Colonic mucosa (tissue), 4 donors: ENCODE data around the gene CFAP43. TPM values are rescaled to one million over a fixed set of nuclear protein-coding genes. Genes with fewer than 3 reads are reported as not detected.

Experiments
- DNase-seq: peaks from one replicate; pipeline ENCODE4 v3.0.0-alpha.2; 2020
- H3K27ac ChIP-seq: fragments of 200-600 bp; one replicate; pipeline ENCODE4 v1.8.0; 2021
- H3K27me3 ChIP-seq: fragments of 200-600 bp; one replicate; pipeline ENCODE4 v1.8.0; 2021
- H3K36me3 ChIP-seq: fragments of 200-600 bp; one replicate; pipeline ENCODE4 v1.8.0; 2021
- H3K4me1 ChIP-seq: fragments of 200-600 bp; one replicate; pipeline ENCODE4 v1.8.0; 2021; ENCODE audit warnings: mild to moderate bottlenecking
- H3K4me3 ChIP-seq: fragments of 200-600 bp; one replicate; pipeline ENCODE4 v1.8.0; 2021
- H3K9ac ChIP-seq, 2 donors: one replicate each; pipeline ENCODE4 v1.7.0; 2013; ENCODE audit warnings: control low read depth in 2 of 2, low read depth in 2 of 2, low read length in 2 of 2
- H3K9me3 ChIP-seq: fragments of 200-600 bp; one replicate; pipeline ENCODE4 v1.8.0; 2021
- intact Hi-C: fragments of 100-400 bp; cut with DNase I; formaldehyde crosslinking; loops from one replicate; pipeline ENCODE4 v1.14.1; 2022
- total RNA-seq, 2 donors: library from RNA; stranded (reverse); fragmentation: NEBNext Ultra II Directional in 1 of 2; extraction: Animal tissue kit (Norgen Biotek cat#: 25700) in 1 of 2; gene quantifications; one replicate each; pipeline ENCODE4 v1.2.1, GENCODE V29; 2021
- TF ChIP-seq, protein P1 (sequence below): fragments of 200-600 bp; IDR thresholded peaks from one replicate; pipeline ENCODE4 v1.8.0; 2022; ENCODE audit warnings: antibody characterized with exemption, mild to moderate bottlenecking
- donor health status: healthy.
- donor health status: DM: no; HTN: no; CAD: no.
- donor health status: DM: no; HTN: no; CAD: no.

Gene CFAP43
- total RNA-seq, 2 donors from 2014 or later: 0.16 to 0.49 TPM

DNA sequence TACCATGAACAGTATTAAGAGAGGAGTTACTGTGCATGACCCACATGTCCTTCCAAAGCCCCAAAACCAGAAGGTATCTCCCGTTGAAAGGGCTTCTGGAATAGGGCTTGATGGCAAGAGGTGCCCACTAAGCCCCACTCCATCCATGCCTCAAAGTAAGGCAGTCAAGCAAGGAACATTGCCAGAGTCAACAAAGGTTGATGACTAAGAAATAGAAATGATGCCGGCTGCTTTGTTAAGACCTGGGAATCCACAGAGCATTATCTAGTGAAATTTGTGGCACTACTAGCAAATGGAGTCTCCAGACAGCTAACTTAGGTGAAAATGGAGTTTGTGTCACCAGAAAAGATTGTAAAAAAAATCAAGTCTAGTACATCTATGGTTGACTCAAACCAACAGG lies 104.0 kb downstream of the CFAP43 start:
- no peak for DNase-seq
- H3K27ac ChIP-seq: no peak overlapping the region
- no peaks in the 10 kb centered on the region for H3K36me3 ChIP-seq
- no peak overlapping the region for H3K4me3 ChIP-seq
- TF ChIP-seq, protein P1, sequence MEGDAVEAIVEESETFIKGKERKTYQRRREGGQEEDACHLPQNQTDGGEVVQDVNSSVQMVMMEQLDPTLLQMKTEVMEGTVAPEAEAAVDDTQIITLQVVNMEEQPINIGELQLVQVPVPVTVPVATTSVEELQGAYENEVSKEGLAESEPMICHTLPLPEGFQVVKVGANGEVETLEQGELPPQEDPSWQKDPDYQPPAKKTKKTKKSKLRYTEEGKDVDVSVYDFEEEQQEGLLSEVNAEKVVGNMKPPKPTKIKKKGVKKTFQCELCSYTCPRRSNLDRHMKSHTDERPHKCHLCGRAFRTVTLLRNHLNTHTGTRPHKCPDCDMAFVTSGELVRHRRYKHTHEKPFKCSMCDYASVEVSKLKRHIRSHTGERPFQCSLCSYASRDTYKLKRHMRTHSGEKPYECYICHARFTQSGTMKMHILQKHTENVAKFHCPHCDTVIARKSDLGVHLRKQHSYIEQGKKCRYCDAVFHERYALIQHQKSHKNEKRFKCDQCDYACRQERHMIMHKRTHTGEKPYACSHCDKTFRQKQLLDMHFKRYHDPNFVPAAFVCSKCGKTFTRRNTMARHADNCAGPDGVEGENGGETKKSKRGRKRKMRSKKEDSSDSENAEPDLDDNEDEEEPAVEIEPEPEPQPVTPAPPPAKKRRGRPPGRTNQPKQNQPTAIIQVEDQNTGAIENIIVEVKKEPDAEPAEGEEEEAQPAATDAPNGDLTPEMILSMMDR: no peak
- intact Hi-C loops: loop anchor here (10.0 kb wide), 1 partner anchor 83 kb away; no protein-coding TSS in a partner anchor
- no peaks in the 10 kb centered on the region for H3K9me3 ChIP-seq
- no peaks in the 10 kb centered on the region for H3K4me1 ChIP-seq
- no peaks in the 10 kb centered on the region for H3K27me3 ChIP-seq
- H3K9ac ChIP-seq: no peak overlapping the region

DNA sequence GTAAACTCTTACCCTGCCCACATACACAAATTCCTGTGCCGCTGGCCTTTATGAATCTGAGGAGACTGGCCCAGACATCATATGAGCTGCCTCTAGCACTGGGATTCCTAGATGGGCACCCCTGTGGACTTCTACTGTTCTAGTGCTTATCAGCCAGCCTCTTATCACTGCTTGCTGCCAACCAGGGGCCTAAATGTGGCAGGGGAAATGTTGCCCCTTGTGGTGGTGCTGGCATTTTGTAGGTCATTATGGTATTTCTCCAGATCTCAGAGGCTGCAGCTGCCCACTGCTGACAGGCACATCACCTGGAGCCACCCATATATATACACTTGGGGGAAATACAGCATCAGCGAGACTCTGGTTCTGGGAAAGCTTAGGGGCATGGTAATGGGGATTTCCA lies 104.8 kb downstream of the CFAP43 start:
- TF ChIP-seq, protein P1: no peak

DNA sequence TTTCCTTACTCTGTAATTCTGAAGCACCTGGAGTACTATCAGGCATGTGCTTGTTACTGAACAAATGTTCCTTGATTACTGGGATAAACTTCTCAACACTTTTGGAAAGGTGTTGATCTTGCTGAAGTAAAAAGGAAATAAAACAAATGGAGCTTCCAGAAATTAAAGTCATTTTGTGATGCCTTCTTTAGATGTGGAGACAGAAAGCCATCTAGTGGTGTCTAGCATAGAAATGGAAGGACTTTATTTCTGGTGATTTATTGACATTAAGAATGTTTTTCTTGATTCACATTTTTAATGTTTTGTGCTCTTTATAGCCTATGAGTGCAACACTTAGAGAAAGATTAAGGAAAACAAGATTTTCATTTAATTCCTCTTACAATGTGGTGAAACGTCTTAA lies 108.8 kb downstream of the CFAP43 start:
- no peak overlapping the region for H3K9ac ChIP-seq
- H3K9me3 ChIP-seq: no peaks in the 10 kb centered on the region
- H3K4me1 ChIP-seq: no peaks in the 10 kb centered on the region
- intact Hi-C loops: loop anchor here (10.0 kb wide), 1 partner anchor 79 kb away; no protein-coding TSS in a partner anchor
- H3K36me3 ChIP-seq: no peaks in the 10 kb centered on the region
- H3K27ac ChIP-seq: no peak overlapping the region
- TF ChIP-seq, protein P1: no peak
- H3K27me3 ChIP-seq: no peaks in the 10 kb centered on the region
- no peak for DNase-seq
- no peak overlapping the region for H3K4me3 ChIP-seq

More for the DNA sequence above, 104.8 kb downstream of the CFAP43 start:
- no peak overlapping the region for H3K27ac ChIP-seq
- no peaks in the 10 kb centered on the region for H3K36me3 ChIP-seq
- intact Hi-C loops: loop anchor here (10.0 kb wide), 1 partner anchor 83 kb away; no protein-coding TSS in a partner anchor
- no peaks in the 10 kb centered on the region for H3K9me3 ChIP-seq
- DNase-seq: no peak
- H3K9ac ChIP-seq: no peak overlapping the region
- no peak overlapping the region for H3K4me3 ChIP-seq
- H3K4me1 ChIP-seq: no peaks in the 10 kb centered on the region
- no peaks in the 10 kb centered on the region for H3K27me3 ChIP-seq

DNA sequence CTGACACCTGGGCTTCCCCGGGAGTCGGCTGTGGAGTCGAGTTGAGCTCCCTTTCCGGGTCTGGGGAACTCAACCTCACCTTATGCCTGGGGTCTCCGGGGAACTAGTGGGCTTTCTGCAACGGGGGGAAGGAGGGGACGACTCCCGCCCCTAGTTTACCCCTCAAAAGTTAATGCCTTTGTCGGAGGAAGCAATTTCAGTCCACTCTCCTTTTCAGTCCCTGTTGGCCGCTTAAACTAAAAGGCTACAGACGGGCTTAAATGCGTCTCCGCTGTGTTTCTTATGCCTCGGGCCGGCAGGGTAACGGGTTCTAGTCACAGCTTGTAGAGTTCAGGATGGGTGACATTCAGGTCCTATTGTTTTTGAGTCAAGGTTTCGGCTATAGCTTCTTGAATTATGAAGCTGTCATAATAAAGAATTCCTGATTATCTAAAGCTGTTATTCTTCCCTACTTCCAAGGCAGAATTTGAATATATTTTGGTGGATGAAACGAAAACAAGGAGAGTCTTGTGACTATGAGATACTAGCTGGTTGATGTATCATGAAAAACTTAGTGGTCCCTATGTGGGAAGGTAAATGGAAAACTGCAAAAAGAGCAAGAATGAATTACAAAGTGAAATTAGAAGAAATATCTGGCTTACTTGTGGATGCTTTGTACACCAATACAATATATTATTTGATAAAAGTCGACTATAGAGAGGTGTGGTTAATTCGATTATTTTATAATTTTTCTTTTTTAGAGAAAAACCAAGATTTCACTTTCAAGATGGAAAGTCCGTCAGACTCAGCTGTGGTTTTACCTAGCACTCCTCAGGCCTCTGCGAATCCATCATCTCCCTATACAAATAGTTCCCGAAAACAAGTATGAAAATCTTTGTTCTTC lies 109.7 kb downstream of the CFAP43 start:
- Histone ChIP-seq H3K4me1 (no peaks in the 10 kb centered on the region), H3K27me3 (no peaks in the 10 kb centered on the region), H3K4me3 (peak overlapping the region; percentile 66), H3K27ac (peak overlapping the region; percentile 81), H3K9me3 (no peaks in the 10 kb centered on the region), H3K9ac (peak overlapping the region; percentile 88 to 96), H3K36me3 (no peaks in the 10 kb centered on the region)
- TF ChIP-seq, protein P1: no peak
- no peak for DNase-seq
- intact Hi-C loops: loop anchor here (10.0 kb wide), 1 partner anchor 78 kb away; no protein-coding TSS in a partner anchor

DNA sequence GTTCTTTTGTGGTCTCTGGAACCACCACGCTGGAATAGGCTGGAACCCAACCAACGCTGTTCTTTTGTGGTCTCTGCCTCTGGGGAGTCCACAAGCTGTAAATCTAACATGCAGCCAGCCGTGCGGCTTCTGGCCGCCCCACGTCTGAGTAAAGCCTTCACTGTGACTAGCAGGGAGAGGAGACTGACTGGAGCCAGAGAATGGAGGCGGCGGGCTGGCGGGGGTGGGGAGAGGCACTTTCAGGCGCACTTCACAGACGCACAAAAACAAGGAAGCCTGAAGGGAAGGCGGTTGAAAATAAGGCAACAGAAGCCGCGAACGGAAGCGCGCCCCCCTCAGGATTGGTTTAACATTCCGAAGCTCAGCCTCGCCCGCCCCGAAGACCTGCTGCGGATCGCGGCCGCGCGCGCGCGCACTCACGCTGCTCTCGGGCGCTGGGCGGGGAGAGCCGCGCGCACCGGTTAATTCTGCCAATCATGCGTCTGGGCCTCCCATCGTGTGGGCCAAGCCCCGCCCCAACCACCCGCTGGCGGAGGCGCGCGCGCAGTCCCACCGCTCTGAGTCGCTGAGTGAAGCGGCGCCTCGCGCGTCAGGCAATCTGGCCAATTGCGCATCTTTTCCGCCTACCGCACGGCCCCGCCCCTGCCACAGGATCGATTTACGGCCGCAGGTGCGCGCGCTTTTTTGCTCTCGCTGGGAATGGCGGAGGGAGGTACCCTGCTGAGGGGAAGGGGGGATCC lies 110.5 kb downstream of the CFAP43 start, which contains the start of gene SFR1:
Gene SFR1 (plus strand): TSS at position 687 of the 740 bp plus-strand sequence. CDS start 13 bp downstream, at position 700.
- H3K9me3 ChIP-seq: no peaks in the 10 kb centered on the region
- no peaks in the 10 kb centered on the region for H3K4me1 ChIP-seq
- H3K27me3 ChIP-seq: no peaks in the 10 kb centered on the region
- DNase-seq: peak; percentile 99
- TF ChIP-seq, protein P1: peak; percentile 39
- H3K36me3 ChIP-seq: no peaks in the 10 kb centered on the region
- peak within 1 kb of the TSS; percentile 88 to 99 for H3K9ac ChIP-seq
- peak within 1 kb of the TSS; percentile 66 for H3K4me3 ChIP-seq
- intact Hi-C loops: loop anchor here (10.0 kb wide), 1 partner anchor 77 kb away; no protein-coding TSS in a partner anchor
- H3K27ac ChIP-seq: peak within 1 kb of the TSS; percentile 100
